Left ventricle myocardium inferior (tissue), 1 donor: Measurements from ENCODE around the gene LIX1L. TPM values are rescaled to one million over a fixed set of nuclear protein-coding genes. Genes with fewer than 3 reads are reported as not detected.

Experiments
- DNase-seq: peaks from one replicate; pipeline ENCODE4 v3.0.0-alpha.2; 2020
- H3K27ac ChIP-seq: fragments of 200-600 bp; replicated peaks from 2 replicates; pipeline ENCODE4 v1.8.0; 2021
- H3K27me3 ChIP-seq: fragments of 200-600 bp; 2 replicates; pipeline ENCODE4 v1.8.0; 2021; ENCODE audit warnings: low read depth
- H3K36me3 ChIP-seq: fragments of 200-600 bp; 2 replicates; pipeline ENCODE4 v1.8.0; 2021
- H3K4me1 ChIP-seq: fragments of 200-600 bp; 2 replicates; pipeline ENCODE4 v1.8.0; 2021
- H3K4me3 ChIP-seq: fragments of 200-600 bp; 2 replicates; pipeline ENCODE4 v1.8.0; 2021; ENCODE audit warnings: mild to moderate bottlenecking, moderate library complexity
- H3K9me3 ChIP-seq: fragments of 200-600 bp; replicated peaks from 2 replicates; pipeline ENCODE4 v1.8.0; 2021
- intact Hi-C: fragments of 100-400 bp; cut with micrococcal nuclease; formaldehyde crosslinking; loops from one replicate; pipeline ENCODE4 v1.11.0; 2022
- total RNA-seq: library from RNA; stranded (reverse); fragmentation: NEBNext Ultra II Directional; extraction: Animal tissue kit (Norgen Biotek cat#: 25700); gene quantifications from one replicate; pipeline ENCODE4 v1.2.1, GENCODE V29; 2021
- TF ChIP-seq, protein P1 (sequence below): fragments of 200-600 bp; IDR thresholded peaks from 2 replicates; pipeline ENCODE4 v1.8.0; 2021; ENCODE audit warnings: antibody characterized with exemption, mild to moderate bottlenecking, borderline replicate concordance
- donor health status: DM: no; HTN: yes; CAD: no; lungs with severe emphysema.

The LIX1L gene
- total RNA-seq, 1 donor from 2014 or later, result 23.0 TPM

DNA sequence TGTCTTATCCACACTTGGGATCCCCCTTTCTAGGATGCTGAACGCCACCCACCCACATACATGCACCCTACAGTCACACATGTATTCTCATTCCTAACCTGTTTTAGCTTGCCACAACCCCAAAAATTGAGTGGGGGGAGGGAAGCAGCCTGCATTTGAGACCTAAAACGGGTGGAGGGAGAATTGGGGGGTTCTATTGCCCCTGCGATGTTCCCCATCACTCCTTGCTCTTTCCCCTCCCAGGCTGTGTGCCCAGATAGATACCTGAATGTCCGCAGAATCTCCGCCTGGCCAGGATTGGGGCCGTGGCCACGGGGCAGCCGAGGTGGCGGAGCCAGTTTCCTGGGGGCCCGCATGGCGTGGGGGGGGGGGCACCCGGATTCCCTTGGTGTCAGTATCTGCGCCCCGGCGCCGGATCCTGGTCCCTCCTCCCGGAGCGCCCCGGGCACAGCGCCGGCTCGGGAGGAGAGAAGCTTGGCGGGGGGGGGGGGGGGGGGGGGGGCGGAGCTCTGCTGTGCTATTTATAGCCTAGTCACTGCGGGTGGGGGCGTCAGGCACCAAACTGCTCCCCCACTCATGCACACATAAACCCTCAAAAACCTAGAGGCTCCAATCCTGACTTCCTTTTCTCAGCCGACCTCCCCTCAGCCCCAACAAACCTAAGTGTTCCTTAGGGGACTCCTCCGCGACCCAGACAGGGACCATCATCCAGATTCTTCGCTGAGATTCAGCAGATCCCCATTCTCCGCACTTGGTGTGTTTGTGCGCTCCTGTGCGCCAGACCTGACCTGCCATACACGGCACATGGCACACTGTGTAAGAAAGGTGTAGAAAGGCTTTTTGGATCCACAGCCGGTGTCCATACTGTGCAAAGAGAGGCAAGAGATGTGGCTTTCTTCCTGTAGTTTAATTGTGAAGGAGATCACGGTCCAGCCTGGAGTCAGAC is 4.6 kb upstream of the LIX1L start:
- intact Hi-C loops, result loop anchor here (10.0 kb wide), 1 partner anchor 108 kb away; the partner anchor contains the start of gene PIAS3
- peaks cover 79% of the 10 kb centered on the region for H3K4me1 ChIP-seq
- DNase-seq, result peak; percentile 46
- peak overlapping the region; percentile 95 for H3K27ac ChIP-seq
- peaks cover 6% of the 10 kb centered on the region for H3K9me3 ChIP-seq
- peak overlapping the region; percentile 78 for H3K4me3 ChIP-seq
- H3K27me3 ChIP-seq, result no peaks in the 10 kb centered on the region
- TF ChIP-seq, protein P1, sequence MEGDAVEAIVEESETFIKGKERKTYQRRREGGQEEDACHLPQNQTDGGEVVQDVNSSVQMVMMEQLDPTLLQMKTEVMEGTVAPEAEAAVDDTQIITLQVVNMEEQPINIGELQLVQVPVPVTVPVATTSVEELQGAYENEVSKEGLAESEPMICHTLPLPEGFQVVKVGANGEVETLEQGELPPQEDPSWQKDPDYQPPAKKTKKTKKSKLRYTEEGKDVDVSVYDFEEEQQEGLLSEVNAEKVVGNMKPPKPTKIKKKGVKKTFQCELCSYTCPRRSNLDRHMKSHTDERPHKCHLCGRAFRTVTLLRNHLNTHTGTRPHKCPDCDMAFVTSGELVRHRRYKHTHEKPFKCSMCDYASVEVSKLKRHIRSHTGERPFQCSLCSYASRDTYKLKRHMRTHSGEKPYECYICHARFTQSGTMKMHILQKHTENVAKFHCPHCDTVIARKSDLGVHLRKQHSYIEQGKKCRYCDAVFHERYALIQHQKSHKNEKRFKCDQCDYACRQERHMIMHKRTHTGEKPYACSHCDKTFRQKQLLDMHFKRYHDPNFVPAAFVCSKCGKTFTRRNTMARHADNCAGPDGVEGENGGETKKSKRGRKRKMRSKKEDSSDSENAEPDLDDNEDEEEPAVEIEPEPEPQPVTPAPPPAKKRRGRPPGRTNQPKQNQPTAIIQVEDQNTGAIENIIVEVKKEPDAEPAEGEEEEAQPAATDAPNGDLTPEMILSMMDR, result no peak
- peaks cover 5% of the 10 kb centered on the region for H3K36me3 ChIP-seq

DNA sequence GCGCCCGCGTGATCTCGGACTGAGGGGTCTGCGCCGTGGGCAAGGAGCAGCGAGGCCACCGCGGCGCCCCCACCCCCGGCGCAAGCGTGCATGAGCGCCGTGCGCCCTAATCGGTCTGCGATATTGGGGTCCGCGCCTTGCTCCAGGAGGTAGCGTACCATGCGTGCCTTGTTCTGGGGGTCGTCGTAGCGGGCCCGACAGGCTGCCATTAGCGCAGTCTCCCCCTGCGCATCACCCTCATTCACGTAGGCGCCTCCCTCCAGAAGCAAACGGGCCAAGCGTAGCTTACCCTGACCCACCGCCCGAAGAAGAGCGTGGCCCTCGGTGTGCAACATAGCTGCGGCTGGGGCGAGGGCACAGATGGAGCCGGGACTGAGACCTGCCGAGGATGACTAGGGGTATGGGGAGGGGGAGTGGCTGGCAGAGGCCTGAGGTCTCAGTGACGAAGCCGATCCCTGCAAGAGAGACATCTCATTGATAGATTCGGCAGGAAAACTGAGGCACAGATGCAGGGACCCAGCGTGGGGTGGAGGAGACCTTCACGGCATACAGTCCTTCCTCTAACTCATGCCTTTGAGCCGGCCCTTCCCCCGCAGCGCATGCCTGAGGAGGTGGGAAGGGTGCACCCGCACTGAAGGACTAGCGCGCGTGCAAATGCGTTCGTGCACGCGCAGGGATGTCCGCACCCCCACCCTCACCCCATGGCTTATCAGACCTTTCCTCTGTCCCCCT is 3.8 kb upstream of the LIX1L start:
- TF ChIP-seq, protein P1, result no peak
- Histone ChIP-seq H3K27ac (peak overlapping the region; percentile 95), H3K27me3 (no peaks in the 10 kb centered on the region), H3K9me3 (no peaks in the 10 kb centered on the region), H3K36me3 (no peaks in the 10 kb centered on the region), H3K4me1 (peaks cover 88% of the 10 kb centered on the region), H3K4me3 (peak overlapping the region; percentile 78)
- DNase-seq, result peak; percentile 42
- intact Hi-C loops, result loop anchor here (10.0 kb wide), 1 partner anchor 107 kb away; the partner anchor contains the start of gene PIAS3

GRCh38 chr1:145961109-145961424 is 3.2 kb upstream of the LIX1L start:
- peak overlapping the region; percentile 78 for H3K4me3 ChIP-seq
- H3K4me1 ChIP-seq, result peaks cover 93% of the 10 kb centered on the region
- H3K27ac ChIP-seq, result peak overlapping the region; percentile 95
- no peak for DNase-seq
- no peaks in the 10 kb centered on the region for H3K9me3 ChIP-seq
- intact Hi-C loops, result loop anchor here (10.0 kb wide), 1 partner anchor 106 kb away; the partner anchor contains the start of gene PIAS3
- TF ChIP-seq, protein P1, result no peak
- H3K27me3 ChIP-seq, result no peaks in the 10 kb centered on the region
- H3K36me3 ChIP-seq, result no peaks in the 10 kb centered on the region

DNA sequence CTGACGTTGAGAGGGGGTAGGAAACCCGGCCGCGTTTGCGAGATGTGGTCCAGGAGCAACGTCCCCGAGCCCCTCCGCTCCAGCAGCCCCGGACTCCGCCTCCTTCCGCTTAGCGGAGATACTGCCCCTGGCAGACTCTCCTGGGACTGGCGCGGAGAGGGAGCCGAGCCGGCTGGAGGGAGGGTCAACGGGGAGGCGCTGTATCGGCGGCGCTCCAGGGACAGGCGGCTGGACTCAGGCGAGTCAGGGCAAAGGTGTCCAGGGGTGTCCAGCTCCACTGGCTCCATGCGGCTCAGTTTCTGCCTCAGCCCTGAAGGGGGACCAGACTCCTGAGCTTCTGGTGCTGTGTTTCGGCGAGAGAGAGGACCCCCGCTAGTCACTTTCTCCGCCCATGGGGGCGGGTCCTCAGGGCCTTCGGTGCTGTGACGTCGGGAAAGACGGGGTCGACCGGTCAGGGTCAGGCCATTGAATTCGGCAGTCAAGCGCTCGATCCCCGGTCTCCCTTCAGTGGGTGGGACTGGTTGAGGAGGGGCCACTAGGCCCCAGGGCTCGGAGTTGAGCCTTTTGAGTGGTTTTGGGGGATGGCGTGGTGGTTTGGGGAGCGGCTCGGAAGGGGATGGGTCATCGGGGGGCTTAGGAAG is 2.8 kb upstream of the LIX1L start:
- Histone ChIP-seq H3K27ac (peak overlapping the region; percentile 95), H3K9me3 (no peaks in the 10 kb centered on the region), H3K36me3 (no peaks in the 10 kb centered on the region), H3K27me3 (no peaks in the 10 kb centered on the region), H3K4me1 (peaks cover 94% of the 10 kb centered on the region), H3K4me3 (peak overlapping the region; percentile 78)
- intact Hi-C loops, result loop anchor here (10.0 kb wide), 1 partner anchor 106 kb away; the partner anchor contains the start of gene PIAS3
- TF ChIP-seq, protein P1, result peak; percentile 42
- DNase-seq, result peak; percentile 85

- peak overlapping the region; percentile 78 for H3K4me3 ChIP-seq
- peaks cover 94% of the 10 kb centered on the region for H3K4me1 ChIP-seq
- no peaks in the 10 kb centered on the region for H3K9me3 ChIP-seq
- no peaks in the 10 kb centered on the region for H3K36me3 ChIP-seq
- peak overlapping the region; percentile 95 for H3K27ac ChIP-seq
- no peaks in the 10 kb centered on the region for H3K27me3 ChIP-seq
- no peak for DNase-seq
- intact Hi-C loops, result loop anchor here (10.0 kb wide), 1 partner anchor 105 kb away; the partner anchor contains the start of gene PIAS3
- TF ChIP-seq, protein P1, result no peak
These were observed 2.2 kb upstream of the LIX1L start for GRCh38 chr1:145959957-145960467.
